B cell (primary cell): ENCODE results near the gene RARA. TPM values are rescaled to one million over a fixed set of nuclear protein-coding genes. Genes with fewer than 3 reads are reported as not detected.

ENCODE experiments used
- ATAC-seq: fragments of 200-7000 bp; cut with Tn5 transposase; one replicate; pipeline ENCODE4 v1.10.0; 2021; ENCODE audit warnings: low read depth, mild to moderate bottlenecking, moderate number of reproducible peaks, moderate library complexity
- CTCF ChIA-PET: fragments of 350-600 bp; sonication (Branson Sonifier 250); formaldehyde crosslinking; loops from one replicate; lab custom pipeline; 2021; ENCODE audit warnings: antibody characterized with exemption, inconsistent platforms; lab: Charles Lee
- POLR2A ChIA-PET: fragments of 350-600 bp; sonication (Branson Sonifier 250); formaldehyde crosslinking; loops from one replicate; lab custom pipeline; 2021; ENCODE audit warnings: antibody characterized with exemption; lab: Charles Lee
- DNase-seq: peaks from one replicate; pipeline ENCODE4 v3.0.0; 2013
- H2AFZ ChIP-seq: 2 replicates; pipeline ENCODE4 v1.6.1; 2012; ENCODE audit warnings: mild to moderate bottlenecking, low read depth, low read length; ENCODE audit not compliant: insufficient read depth, poor library complexity, severe bottlenecking
- H3K27ac ChIP-seq, 2 donors: 1 replicate in 1 of 2; 2 replicates in 1 of 2; pipeline ENCODE4 v1.5.1; 2012 to 2013; ENCODE audit warnings: low read length in 2 of 2, mild to moderate bottlenecking in 2 of 2, moderate library complexity in 1 of 2
- H3K27me3 ChIP-seq, 4 experiments: fragments of 200-600 bp in 1 of 4; sonication (generic) in 1 of 4; replicated peaks in 1 of 4; 1 replicate in 2 of 4; 2 replicates in 2 of 4; pipeline versions ENCODE4 v1.6.1 to v1.7.0; 2013 to 2016; ENCODE audit warnings: low read length in 3 of 4, mild to moderate bottlenecking in 2 of 4, mixed read lengths in 1 of 4, moderate library complexity in 1 of 4; ENCODE audit not compliant: insufficient read depth in 4 of 4, control insufficient read depth in 3 of 4; ENCODE audit errors: control extremely low read depth in 1 of 4
- H3K36me3 ChIP-seq, 2 experiments: replicated peaks in 1 of 2; 1 replicate in 1 of 2; 2 replicates in 1 of 2; pipeline versions ENCODE4 v1.6.1 to v1.7.1; 2013; ENCODE audit warnings: low read length in 1 of 2; ENCODE audit not compliant: insufficient read depth in 2 of 2, control insufficient read depth in 1 of 2; ENCODE audit errors: control extremely low read depth in 1 of 2, extremely low read depth in 1 of 2
- H3K4me1 ChIP-seq, 2 donors: fragments of 200-600 bp in 1 of 2; sonication (generic) in 1 of 2; 1 replicate in 1 of 2; 2 replicates in 1 of 2; pipeline versions ENCODE4 v1.5.1 to v1.6.1; 2013 to 2017; ENCODE audit warnings: low read length in 2 of 2; ENCODE audit not compliant: control insufficient read depth in 2 of 2, insufficient read depth in 2 of 2
- H3K4me2 ChIP-seq: replicated peaks from 2 replicates; pipeline ENCODE3; 2012; ENCODE audit warnings: mild to moderate bottlenecking, low read depth, low read length; ENCODE audit not compliant: poor library complexity, severe bottlenecking
- H3K4me3 ChIP-seq, 5 experiments: fragments of 200-600 bp in 1 of 5; sonication (generic) in 1 of 5; 1 replicate in 3 of 5; 2 replicates in 2 of 5; pipeline versions ENCODE4 v1.5.1 to v1.7.0; 2011 to 2016; ENCODE audit warnings: low read length in 4 of 5, mild to moderate bottlenecking in 4 of 5, low read depth in 2 of 5, control low read depth in 1 of 5, moderate library complexity in 1 of 5; ENCODE audit not compliant: insufficient read depth in 1 of 5; ENCODE audit errors: control extremely low read depth in 1 of 5, extremely low read depth in 1 of 5
- H3K79me2 ChIP-seq: fragments of 200-600 bp; sonication (generic); one replicate; pipeline ENCODE4 v1.6.0; 2016; ENCODE audit warnings: low read length; ENCODE audit not compliant: control insufficient read depth, insufficient read depth
- H3K9ac ChIP-seq: fragments of 200-600 bp; sonication (generic); 2 replicates; pipeline ENCODE4 v1.6.1; 2017; ENCODE audit warnings: mild to moderate bottlenecking, low read length, moderate library complexity
- H3K9me3 ChIP-seq, 3 donors: one replicate each; pipeline versions ENCODE4 v1.6.1 to v1.7.1; 2013; ENCODE audit warnings: low read length in 2 of 3; ENCODE audit not compliant: control insufficient read depth in 2 of 3, insufficient read depth in 1 of 3; ENCODE audit errors: control extremely low read depth in 1 of 3
- H4K20me1 ChIP-seq: 2 replicates; pipeline ENCODE4 v1.6.0; 2012; ENCODE audit warnings: mild to moderate bottlenecking, low read length; ENCODE audit not compliant: insufficient read depth, control insufficient read depth, poor library complexity, severe bottlenecking
- H3K27ac Mint-ChIP-seq: one replicate; pipeline ENCODE4 v1.8.0; 2021; ENCODE audit warnings: mixed read lengths
- H3K27me3 Mint-ChIP-seq: one replicate; pipeline ENCODE4 v1.8.0; 2021; ENCODE audit warnings: mixed read lengths
- H3K4me1 Mint-ChIP-seq: one replicate; pipeline ENCODE4 v1.8.0; 2021; ENCODE audit warnings: mixed read lengths
- H3K4me3 Mint-ChIP-seq: one replicate; pipeline ENCODE4 v1.8.0; 2021; ENCODE audit warnings: mixed read lengths
- H3K9me3 Mint-ChIP-seq: one replicate; pipeline ENCODE4 v1.8.0; 2022; ENCODE audit warnings: mixed read lengths; ENCODE audit not compliant: insufficient read depth
- EZH2 ChIP-seq: IDR thresholded peaks from 2 replicates; pipeline ENCODE4 v1.6.1; 2012; ENCODE audit warnings: borderline replicate concordance, low read depth, mild to moderate bottlenecking, moderate library complexity, low read length; ENCODE audit not compliant: insufficient read depth, poor library complexity, severe bottlenecking
- WGBS: methylation state at CpG from one replicate; pipeline ENCODE4 v1.1.5; 2013; ENCODE audit warnings: missing lambda C conversion rate; ENCODE audit not compliant: insufficient coverage; 5-methylcytosine and 5-hydroxymethylcytosine counted together
- intact Hi-C: fragments of 100-400 bp; cut with micrococcal nuclease; formaldehyde crosslinking; loops from one replicate; pipeline ENCODE4 v1.10.0; 2022
- polyA plus RNA-seq: library from polyadenylated mRNA; depleted of rRNA; stranded (reverse); fragments of >200 nt; gene quantifications from 2 replicates; pipeline ENCODE4 v1.2.3, GENCODE V29; 2012
- total RNA-seq, 2 donors: library from RNA; stranded (reverse); fragments of 120-200 nt in 1 of 2; gene quantifications; 1 replicate in 1 of 2; 2 replicates in 1 of 2; pipeline versions ENCODE4 v1.2.3 to v1.2.4, GENCODE V29; 2013 to 2022
- TF ChIP-seq, protein P1 (sequence below): fragments of 200-600 bp; IDR thresholded peaks from one replicate; pipeline ENCODE4 v1.8.0; 2022; ENCODE audit warnings: antibody characterized with exemption, mild to moderate bottlenecking

Gene RARA
- total and polyA plus RNA-seq, 2 donors (not counting 1 experiment from before 2014, with no cell fraction given), result 20.7 to 86.2 TPM

DNA sequence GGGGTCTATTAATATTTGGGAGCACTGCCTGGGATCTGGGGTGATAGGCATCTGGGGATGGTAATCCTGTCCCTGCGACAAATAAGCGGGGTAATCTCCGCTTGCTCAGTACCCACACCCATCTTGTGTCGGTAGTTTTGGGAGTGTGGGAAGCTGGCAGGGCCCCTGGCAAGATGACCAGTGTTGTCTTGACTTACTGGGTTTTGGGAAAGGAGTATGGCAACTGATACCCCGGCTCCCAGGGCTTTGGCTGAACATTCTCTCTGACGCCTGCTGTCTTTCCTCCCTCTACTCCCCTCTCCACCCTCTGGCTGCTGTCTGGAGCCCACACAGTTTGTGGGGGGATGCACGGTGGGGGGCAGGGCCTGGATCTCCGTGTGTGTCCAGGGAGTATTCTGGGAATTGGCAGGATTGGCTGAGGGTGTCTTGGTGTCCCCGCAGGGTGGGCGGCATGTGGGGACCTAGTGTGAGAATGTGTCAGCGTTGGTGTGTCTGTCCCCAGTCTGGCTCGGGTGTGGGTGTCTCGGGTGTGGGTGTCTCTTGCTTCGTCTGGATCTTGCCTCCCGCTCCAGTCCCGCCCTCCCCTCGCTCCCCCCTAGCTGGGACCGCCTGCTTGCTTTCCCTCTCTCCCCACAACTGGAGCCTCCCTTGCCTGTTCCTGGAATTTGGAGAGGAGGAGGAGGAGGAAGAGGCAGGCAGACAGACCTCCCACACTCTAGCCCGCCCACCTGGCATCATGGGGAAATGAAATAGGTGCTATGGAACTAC, 12.0 kb downstream of the RARA start:
- Histone ChIP-seq H2AFZ (no peak overlapping the region), H3K9me3 (no peaks in the 10 kb centered on the region), H3K4me2 (peak overlapping the region; percentile 98), H4K20me1 (peaks cover 8% of the 10 kb centered on the region), H3K36me3 (no peaks in the 10 kb centered on the region), H3K27ac (peak overlapping the region; percentile 96), H3K27me3 (no peaks in the 10 kb centered on the region), H3K4me1 (peaks cover 74 to 92% of the 10 kb centered on the region in 2 donors), H3K4me3 (peak overlapping the region; percentile 48 to 94 (median 87)), H3K9ac (peak overlapping the region; percentile 92), H3K79me2 (peaks cover 90% of the 10 kb centered on the region)
- Mint-ChIP-seq H3K9me3 (no peaks in the 10 kb centered on the region), H3K27ac (peak overlapping the region; percentile 100), H3K4me1 (peaks cover 85% of the 10 kb centered on the region), H3K27me3 (no peaks in the 10 kb centered on the region), H3K4me3 (peak overlapping the region; percentile 97)
- WGBS, result 80% methylated on average over 7 of the region's 19 CpGs
- DNase-seq, result peak; percentile 42
- ChIA-PET POLR2A (interaction anchor here (0.5 to 1.7 kb wide), 5 partner anchors 13 to 212 kb away, joined by 3 to 7 read pairs (median 4); no protein-coding TSS in a partner anchor), CTCF (interaction anchor here (1.1 to 12.7 kb wide), 6 partner anchors 11 to 34 kb away, joined by 3 to 119 read pairs (median 16); no protein-coding TSS in a partner anchor)
- no peak for ATAC-seq
- intact Hi-C loops, result loop anchor here (5.0 kb wide), 1 partner anchor 241 kb away; no protein-coding TSS in a partner anchor
- no peak for TF ChIP-seq EZH2
- TF ChIP-seq, protein P1, sequence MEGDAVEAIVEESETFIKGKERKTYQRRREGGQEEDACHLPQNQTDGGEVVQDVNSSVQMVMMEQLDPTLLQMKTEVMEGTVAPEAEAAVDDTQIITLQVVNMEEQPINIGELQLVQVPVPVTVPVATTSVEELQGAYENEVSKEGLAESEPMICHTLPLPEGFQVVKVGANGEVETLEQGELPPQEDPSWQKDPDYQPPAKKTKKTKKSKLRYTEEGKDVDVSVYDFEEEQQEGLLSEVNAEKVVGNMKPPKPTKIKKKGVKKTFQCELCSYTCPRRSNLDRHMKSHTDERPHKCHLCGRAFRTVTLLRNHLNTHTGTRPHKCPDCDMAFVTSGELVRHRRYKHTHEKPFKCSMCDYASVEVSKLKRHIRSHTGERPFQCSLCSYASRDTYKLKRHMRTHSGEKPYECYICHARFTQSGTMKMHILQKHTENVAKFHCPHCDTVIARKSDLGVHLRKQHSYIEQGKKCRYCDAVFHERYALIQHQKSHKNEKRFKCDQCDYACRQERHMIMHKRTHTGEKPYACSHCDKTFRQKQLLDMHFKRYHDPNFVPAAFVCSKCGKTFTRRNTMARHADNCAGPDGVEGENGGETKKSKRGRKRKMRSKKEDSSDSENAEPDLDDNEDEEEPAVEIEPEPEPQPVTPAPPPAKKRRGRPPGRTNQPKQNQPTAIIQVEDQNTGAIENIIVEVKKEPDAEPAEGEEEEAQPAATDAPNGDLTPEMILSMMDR, result no peak
